Osteoblast (primary cell): ENCODE results near the gene UEVLD. TPM values are rescaled to one million over a fixed set of nuclear protein-coding genes. Genes with fewer than 3 reads are reported as not detected.
A peak's percentile ranks its signal among the peaks of the same experiment; 100 is the strongest.

ENCODE experiments used
- DNase-seq: peaks from one replicate; pipeline ENCODE4 v3.0.0; 2011; ENCODE audit warnings: low spot score, mixed read lengths; ENCODE audit not compliant: insufficient read length; ENCODE audit errors: missing footprints
- H2AFZ ChIP-seq: 2 replicates; pipeline ENCODE4 v1.6.0; 2011; ENCODE audit warnings: mild to moderate bottlenecking, low read length
- H3K27ac ChIP-seq: 2 replicates; pipeline ENCODE4 v1.5.1; 2011; ENCODE audit warnings: mild to moderate bottlenecking, low read depth, low read length, moderate library complexity
- H3K27me3 ChIP-seq: 2 replicates; pipeline ENCODE4 v1.6.0; 2012; ENCODE audit warnings: mild to moderate bottlenecking, control low read depth, inconsistent platforms, low read length, moderate library complexity; ENCODE audit not compliant: insufficient read depth
- H3K36me3 ChIP-seq: 2 replicates; pipeline ENCODE4 v1.5.1; 2011; ENCODE audit warnings: mild to moderate bottlenecking, low read length, control low read depth, moderate library complexity; ENCODE audit not compliant: insufficient read depth
- H3K4me1 ChIP-seq: 2 replicates; pipeline ENCODE4 v1.5.1; 2011; ENCODE audit warnings: mild to moderate bottlenecking, low read length, control low read depth, moderate library complexity; ENCODE audit not compliant: insufficient read depth
- H3K4me2 ChIP-seq: 2 replicates; pipeline ENCODE4 v1.6.0; 2011; ENCODE audit warnings: mild to moderate bottlenecking, low read length; ENCODE audit not compliant: insufficient read depth
- H3K4me3 ChIP-seq: fragments of 200-600 bp; sonication (generic); 3 replicates; pipeline ENCODE4 v1.5.1; 2012; ENCODE audit warnings: mild to moderate bottlenecking, low read length, inconsistent platforms; ENCODE audit not compliant: insufficient read depth
- H3K79me2 ChIP-seq: 2 replicates; pipeline ENCODE4 v1.6.0; 2012; ENCODE audit warnings: mild to moderate bottlenecking, low read length, control low read depth, inconsistent platforms; ENCODE audit not compliant: insufficient read depth
- H3K9me3 ChIP-seq: 2 replicates; pipeline ENCODE4 v1.5.1; 2011; ENCODE audit warnings: low read depth, low read length, control low read depth
- H4K20me1 ChIP-seq: 2 replicates; pipeline ENCODE4 v1.6.0; 2012; ENCODE audit warnings: mild to moderate bottlenecking, low read length, control low read depth; ENCODE audit not compliant: insufficient read depth
- total RNA-seq: library from RNA; depleted of rRNA; stranded (reverse); fragments of >200 nt; gene quantifications from 2 replicates; pipeline ENCODE4 v1.2.3, GENCODE V29; 2012
- TF ChIP-seq, protein P1 (sequence below): IDR thresholded peaks from 2 replicates; pipeline ENCODE4 v1.5.1; 2011; ENCODE audit warnings: mild to moderate bottlenecking, low read depth, low read length, moderate library complexity; ENCODE audit errors: extremely low read depth

Gene UEVLD
- 20.6 and 26.8 TPM in 2 replicates for total RNA-seq

DNA sequence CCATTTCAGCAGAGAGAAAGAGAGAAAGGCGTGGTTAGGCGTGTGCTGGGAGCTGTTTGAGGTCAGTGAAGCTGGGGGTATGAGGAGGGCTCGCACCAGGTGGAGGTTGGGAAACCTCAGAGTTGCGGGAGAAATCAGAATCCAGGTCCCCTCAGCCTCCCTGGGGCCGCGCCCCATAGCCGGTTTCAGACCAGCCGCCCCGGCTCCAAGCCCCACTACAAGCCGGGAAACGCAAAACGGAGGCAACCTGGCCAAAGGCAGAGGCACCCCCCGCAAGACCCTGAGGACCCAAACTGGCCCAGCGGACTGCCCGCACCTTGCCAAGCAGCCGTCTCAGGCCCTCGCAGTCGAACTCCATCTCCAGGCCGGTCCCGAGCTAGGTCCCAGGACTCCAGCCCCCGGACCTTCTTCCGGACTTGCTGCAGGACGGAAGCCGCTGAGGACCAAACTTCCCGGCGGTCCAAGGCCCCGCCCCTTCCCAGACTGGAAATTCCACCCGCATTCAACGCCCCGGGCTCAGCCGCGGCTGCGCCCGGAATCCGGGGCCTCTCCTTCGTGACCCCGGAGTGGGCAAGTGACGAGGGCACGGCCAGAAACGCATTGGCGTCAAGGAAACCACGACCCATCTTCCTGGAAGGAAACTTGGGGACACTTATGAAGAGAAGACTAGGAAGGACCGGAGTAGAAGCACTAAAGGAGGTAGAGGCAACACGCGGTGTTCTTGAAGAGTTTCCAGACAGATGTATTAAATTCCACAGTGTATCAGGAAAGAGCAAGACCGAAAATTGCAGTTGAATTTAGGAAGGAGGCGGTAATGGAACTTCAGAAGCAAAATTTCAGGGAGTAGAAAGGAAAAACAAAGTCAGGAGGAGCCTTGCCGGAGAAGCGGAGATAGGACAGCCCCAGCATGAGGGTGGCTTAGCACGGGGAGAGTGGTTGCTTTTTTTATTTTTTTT is at the start of gene UEVLD:
TSS of gene UEVLD (minus strand) at position 438 of the 956 bp plus-strand sequence. CDS start at position 358, 80 bp downstream.
- H3K79me2 ChIP-seq: peaks cover 79% of the 10 kb centered on the region
- H3K4me2 ChIP-seq: peak within 1 kb of the TSS; percentile 96
- no peaks in the 10 kb centered on the region for H3K9me3 ChIP-seq
- TF ChIP-seq, protein P1, sequence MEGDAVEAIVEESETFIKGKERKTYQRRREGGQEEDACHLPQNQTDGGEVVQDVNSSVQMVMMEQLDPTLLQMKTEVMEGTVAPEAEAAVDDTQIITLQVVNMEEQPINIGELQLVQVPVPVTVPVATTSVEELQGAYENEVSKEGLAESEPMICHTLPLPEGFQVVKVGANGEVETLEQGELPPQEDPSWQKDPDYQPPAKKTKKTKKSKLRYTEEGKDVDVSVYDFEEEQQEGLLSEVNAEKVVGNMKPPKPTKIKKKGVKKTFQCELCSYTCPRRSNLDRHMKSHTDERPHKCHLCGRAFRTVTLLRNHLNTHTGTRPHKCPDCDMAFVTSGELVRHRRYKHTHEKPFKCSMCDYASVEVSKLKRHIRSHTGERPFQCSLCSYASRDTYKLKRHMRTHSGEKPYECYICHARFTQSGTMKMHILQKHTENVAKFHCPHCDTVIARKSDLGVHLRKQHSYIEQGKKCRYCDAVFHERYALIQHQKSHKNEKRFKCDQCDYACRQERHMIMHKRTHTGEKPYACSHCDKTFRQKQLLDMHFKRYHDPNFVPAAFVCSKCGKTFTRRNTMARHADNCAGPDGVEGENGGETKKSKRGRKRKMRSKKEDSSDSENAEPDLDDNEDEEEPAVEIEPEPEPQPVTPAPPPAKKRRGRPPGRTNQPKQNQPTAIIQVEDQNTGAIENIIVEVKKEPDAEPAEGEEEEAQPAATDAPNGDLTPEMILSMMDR: no peak
- peaks cover 4% of the 10 kb centered on the region for H3K36me3 ChIP-seq
- H3K27me3 ChIP-seq: no peaks in the 10 kb centered on the region
- peak within 1 kb of the TSS; percentile 97 for H3K4me3 ChIP-seq
- H2AFZ ChIP-seq: peak within 1 kb of the TSS; percentile 99
- peak; percentile 98 for DNase-seq
- H4K20me1 ChIP-seq: no peaks in the 10 kb centered on the region
- H3K4me1 ChIP-seq: peaks cover 17% of the 10 kb centered on the region
- H3K27ac ChIP-seq: peak within 1 kb of the TSS; percentile 92

DNA sequence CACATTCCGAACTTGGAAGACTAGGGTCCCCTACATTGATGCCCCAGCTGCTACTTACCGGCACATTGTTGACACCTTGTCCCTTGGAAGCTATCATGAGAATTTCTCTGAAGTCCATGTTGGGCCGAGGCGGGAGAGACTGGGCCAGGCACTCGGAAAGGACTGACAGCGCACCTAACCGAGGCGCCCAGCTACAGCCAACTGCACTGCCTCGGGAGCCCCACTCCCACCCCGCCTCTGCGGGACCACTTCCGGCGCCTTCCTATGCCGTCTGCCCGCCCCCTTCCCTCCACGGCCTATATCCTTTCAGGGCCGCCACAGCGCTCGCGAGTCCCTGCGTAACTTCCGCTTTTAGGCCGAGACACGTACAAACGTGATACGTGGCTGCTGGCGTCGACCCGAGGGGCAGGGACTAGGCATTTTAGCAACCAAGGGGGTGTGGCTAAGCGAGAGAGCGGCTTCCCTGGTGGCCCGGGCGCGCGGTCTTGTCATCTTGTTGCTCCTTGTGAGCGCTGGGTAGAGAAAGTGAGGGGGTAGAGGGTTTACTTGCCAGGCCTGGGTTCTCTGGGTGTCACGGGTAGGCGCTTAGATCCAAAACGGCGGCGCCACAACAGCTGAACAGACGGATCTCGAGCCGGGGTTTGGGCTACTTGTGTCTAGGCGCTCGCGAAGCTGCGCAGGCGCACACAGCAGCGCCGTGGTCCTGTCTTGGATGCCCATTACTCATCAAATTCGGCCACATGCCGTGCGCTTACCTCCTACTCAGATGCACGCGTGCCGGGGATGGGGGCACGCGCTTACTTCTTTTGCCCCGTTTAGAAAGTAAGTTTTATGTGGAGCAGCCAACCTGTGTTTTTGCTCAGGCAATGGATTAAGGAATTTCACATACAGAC is 45.9 kb upstream of the UEVLD start, which contains the start of gene SPTY2D1:
TSS of gene SPTY2D1 (minus strand) at position 203 of the 893 bp plus-strand sequence. CDS start at position 118, 85 bp downstream.
- DNase-seq: peak; percentile 96
- Histone ChIP-seq H3K79me2 (peaks cover 47% of the 10 kb centered on the region), H3K36me3 (peaks cover 3% of the 10 kb centered on the region), H3K27ac (peak within 1 kb of the TSS; percentile 98), H3K9me3 (no peaks in the 10 kb centered on the region), H3K4me3 (peak within 1 kb of the TSS; percentile 96), H2AFZ (peak within 1 kb of the TSS; percentile 97), H3K4me2 (peak within 1 kb of the TSS; percentile 96), H3K4me1 (peaks cover 15% of the 10 kb centered on the region), H3K27me3 (no peaks in the 10 kb centered on the region), H4K20me1 (peaks cover 23% of the 10 kb centered on the region)
- TF ChIP-seq, protein P1: no peak

DNA sequence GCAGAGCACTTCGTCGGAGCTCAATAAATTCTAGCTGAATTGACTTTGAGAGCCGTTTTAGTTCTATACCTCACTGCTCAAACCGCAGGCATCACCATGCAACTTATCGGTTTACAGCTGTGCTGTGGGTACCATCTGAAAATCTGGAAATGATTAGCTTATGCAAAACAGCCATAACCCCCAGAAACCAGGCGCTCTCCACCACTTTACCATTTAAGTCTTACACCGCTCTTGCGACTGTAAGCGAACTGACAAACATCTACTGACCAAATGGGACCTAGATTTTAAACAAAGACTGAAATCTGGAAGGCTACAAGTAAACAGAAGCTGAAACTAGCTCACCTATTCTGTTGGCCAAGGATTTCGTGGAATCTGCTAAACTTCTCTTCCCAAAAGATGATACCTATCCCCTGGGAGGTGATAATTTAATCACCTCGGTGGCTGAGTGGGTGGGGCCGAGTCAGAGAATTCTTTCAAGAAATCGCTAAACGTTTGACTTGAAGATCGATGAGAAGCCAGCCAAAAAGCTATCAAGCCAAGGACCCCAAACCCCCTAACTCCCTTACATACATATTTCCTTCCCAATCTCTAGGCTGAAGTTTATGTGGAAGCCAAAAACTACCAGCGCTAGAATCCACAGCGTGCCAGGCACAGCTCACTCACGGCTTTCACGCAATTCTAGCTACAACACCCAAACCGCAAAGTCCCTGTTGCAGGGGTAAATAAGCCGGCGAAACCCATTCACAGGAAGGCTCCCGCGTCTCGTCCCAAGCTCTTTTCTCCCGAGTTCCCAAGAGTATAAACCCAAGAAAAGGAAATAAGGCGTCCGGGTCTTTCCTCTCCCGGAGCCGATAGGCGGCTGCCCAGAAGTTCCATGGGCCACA is 45.0 kb upstream of the UEVLD start:
- peak overlapping the region; percentile 98 for H3K27ac ChIP-seq
- H3K79me2 ChIP-seq: peaks cover 56% of the 10 kb centered on the region
- DNase-seq: no peak
- H4K20me1 ChIP-seq: peaks cover 28% of the 10 kb centered on the region
- peaks cover 3% of the 10 kb centered on the region for H3K36me3 ChIP-seq
- H3K4me3 ChIP-seq: peak overlapping the region; percentile 96
- H2AFZ ChIP-seq: peak overlapping the region; percentile 92
- peaks cover 15% of the 10 kb centered on the region for H3K4me1 ChIP-seq
- no peaks in the 10 kb centered on the region for H3K27me3 ChIP-seq
- TF ChIP-seq, protein P1: no peak
- peak overlapping the region; percentile 96 for H3K4me2 ChIP-seq
- H3K9me3 ChIP-seq: no peaks in the 10 kb centered on the region
